Endothelial cell of umbilical vein (primary cell): ENCODE data around the gene GPD1L. TPM values are rescaled to one million over a fixed set of nuclear protein-coding genes. Genes with fewer than 3 reads are reported as not detected.

ENCODE experiments used
- BruUV-seq: library from RNA; stranded (reverse); fragments of 400-500 nt; replicated peaks from 2 replicates; lab custom pipeline; 2021; lab: Mats Ljungman, UMichigan
- CTCF ChIA-PET: fragments of 300-600, 350-600 bp; sonication (Branson Sonifier 250); formaldehyde crosslinking; loops from one replicate; lab custom pipeline; 2021; ENCODE audit warnings: antibody characterized with exemption, inconsistent platforms; lab: Charles Lee
- POLR2A ChIA-PET: fragments of 300-600, 350-600 bp; sonication (Branson Sonifier 250); formaldehyde crosslinking; loops from one replicate; lab custom pipeline; 2021; ENCODE audit warnings: antibody characterized with exemption, inconsistent platforms; lab: Charles Lee
- DNase-seq: peaks from one replicate; pipeline ENCODE4 v3.0.0-alpha.2; 2011; ENCODE audit warnings: low read depth, low spot score
- FAIRE-seq: peaks from 2 replicates; lab custom pipeline; 2011; peaks lifted over from hg19 to GRCh38; lab: Jason Lieb, UNC
- H2AFZ ChIP-seq: 2 replicates; pipeline ENCODE4 v1.6.0; 2012; ENCODE audit warnings: low read depth, low read length, control low read depth, inconsistent platforms
- H3K27ac ChIP-seq: 2 replicates; pipeline ENCODE4 v1.5.1; 2011; ENCODE audit warnings: low read depth, mild to moderate bottlenecking, control low read depth, low read length, moderate library complexity; ENCODE audit not compliant: insufficient read depth
- H3K27me3 ChIP-seq, 2 experiments: 2 replicates each; pipeline versions ENCODE4 v1.6.0 to v1.6.1; 2011; ENCODE audit warnings: low read length in 2 of 2, mixed read lengths in 1 of 2; ENCODE audit not compliant: control insufficient read depth in 2 of 2, insufficient read depth in 2 of 2
- H3K36me3 ChIP-seq, 2 experiments: 2 replicates in 1 of 2; 3 replicates in 1 of 2; pipeline ENCODE4 v1.5.1; 2011; ENCODE audit warnings: low read length in 2 of 2, mild to moderate bottlenecking in 1 of 2, moderate library complexity in 1 of 2; ENCODE audit not compliant: control insufficient read depth in 2 of 2, insufficient read depth in 2 of 2; ENCODE audit errors: extremely low read depth in 1 of 2
- H3K4me1 ChIP-seq: 3 replicates; pipeline ENCODE4 v1.5.1; 2011; ENCODE audit warnings: mild to moderate bottlenecking, low read length; ENCODE audit not compliant: control insufficient read depth, insufficient read depth; ENCODE audit errors: extremely low read depth
- H3K4me2 ChIP-seq: 2 replicates; pipeline ENCODE4 v1.6.1; 2011; ENCODE audit warnings: low read length, control low read depth, mixed read lengths; ENCODE audit not compliant: insufficient read depth
- H3K4me3 ChIP-seq, 3 experiments: fragments of 200-600 bp in 1 of 3; sonication (generic), shearing (Covaris generic) in 1 of 3; replicated peaks in 1 of 3; 2 replicates each; pipeline ENCODE4 v1.5.1; 2011 to 2016; ENCODE audit warnings: control low read depth in 3 of 3, low read length in 3 of 3, mild to moderate bottlenecking in 2 of 3, inconsistent platforms in 1 of 3, low read depth in 1 of 3, moderate library complexity in 1 of 3; ENCODE audit not compliant: insufficient read depth in 1 of 3
- H3K79me2 ChIP-seq: 2 replicates; pipeline ENCODE4 v1.6.0; 2012; ENCODE audit warnings: low read length, inconsistent platforms; ENCODE audit not compliant: control insufficient read depth, insufficient read depth
- H3K9ac ChIP-seq: replicated peaks from 2 replicates; pipeline ENCODE3; 2011; ENCODE audit warnings: low read length, control low read depth; ENCODE audit not compliant: insufficient read depth; ENCODE audit errors: extremely low read depth
- H3K9me1 ChIP-seq: replicated peaks from 3 replicates; pipeline ENCODE4 v1.6.0; 2011; ENCODE audit warnings: mild to moderate bottlenecking, low read length; ENCODE audit not compliant: control insufficient read depth, insufficient read depth; ENCODE audit errors: extremely low read depth
- H3K9me3 ChIP-seq: replicated peaks from 2 replicates; pipeline ENCODE4 v1.5.1; 2012; ENCODE audit warnings: low read length, inconsistent platforms; ENCODE audit not compliant: control insufficient read depth, insufficient read depth
- H4K20me1 ChIP-seq: replicated peaks from 2 replicates; pipeline ENCODE3; 2011; ENCODE audit warnings: mild to moderate bottlenecking, low read length; ENCODE audit not compliant: control insufficient read depth, insufficient read depth; ENCODE audit errors: extremely low read depth
- EZH2 ChIP-seq: IDR thresholded peaks from 2 replicates; pipeline ENCODE4 v1.6.1; 2012; ENCODE audit warnings: borderline replicate concordance, low read depth, mild to moderate bottlenecking, moderate library complexity, low read length, inconsistent platforms; ENCODE audit not compliant: severe bottlenecking
- FOS ChIP-seq: IDR thresholded peaks from 2 replicates; pipeline ENCODE4 v1.6.1; 2011; ENCODE audit warnings: mild to moderate bottlenecking, low read length, moderate library complexity, borderline replicate concordance; ENCODE audit not compliant: insufficient read depth
- GATA2 ChIP-seq: IDR thresholded peaks from 2 replicates; pipeline ENCODE4 v1.7.0; 2011; ENCODE audit warnings: low read depth, mild to moderate bottlenecking, moderate library complexity, mixed read lengths, low read length; ENCODE audit not compliant: insufficient read length, insufficient read depth
- JUN ChIP-seq: IDR thresholded peaks from 2 replicates; pipeline ENCODE4 v1.6.1; 2011; ENCODE audit warnings: borderline replicate concordance, low read depth; ENCODE audit not compliant: insufficient read length, insufficient read depth
- MYC ChIP-seq: IDR thresholded peaks from one replicate; pipeline ENCODE4 v1.6.1; 2011; ENCODE audit warnings: mild to moderate bottlenecking, low read depth, low read length
- POLR2A ChIP-seq: IDR thresholded peaks from 2 replicates; pipeline ENCODE4 v1.6.1; 2012; ENCODE audit warnings: low read depth, mild to moderate bottlenecking, control low read depth, low read length
- POLR2AphosphoS5 ChIP-seq: IDR thresholded peaks from 2 replicates; pipeline ENCODE4 v1.6.1; 2012; ENCODE audit warnings: low read depth, mild to moderate bottlenecking, control low read depth, low read length, moderate library complexity; ENCODE audit not compliant: insufficient read depth
- dilution Hi-C: fragments of 300-500 bp; cut with MboI; formaldehyde crosslinking; loops from one replicate; pipeline ENCODE4 v1.15.0; 2019; ENCODE audit warnings: low sequenced_read_pairs; ENCODE audit not compliant: extremely low pct_ligation_motif_present
- intact Hi-C: fragments of 100-400 bp; cut with micrococcal nuclease; formaldehyde crosslinking; loops from one replicate; pipeline ENCODE4 v1.10.0; 2022
- polyA plus RNA-seq, 4 experiments: library from polyadenylated mRNA; depleted of rRNA in 3 of 4; stranded (reverse) in 3 of 4; unstranded in 1 of 4; fragments of >200 nt; gene quantifications; 2 replicates each; pipeline versions ENCODE4 v1.2.1 to v1.2.3, GENCODE V29; 2011 to 2012; ENCODE audit warnings: missing spikeins in 1 of 4
- total RNA-seq: library from RNA; stranded (reverse); gene quantifications from 2 replicates; pipeline ENCODE4 v1.2.3, GENCODE V29; 2021
- TF ChIP-seq, protein P1 (sequence below): IDR thresholded peaks from 2 replicates; pipeline ENCODE4 v1.6.1; 2011; ENCODE audit not compliant: insufficient read depth, insufficient read length
- TF ChIP-seq, protein P2 (sequence below), 2 donors: IDR thresholded peaks; 1 replicate in 1 of 2; 2 replicates in 1 of 2; pipeline ENCODE4 v1.5.1; 2011; ENCODE audit warnings: low read length in 2 of 2, mild to moderate bottlenecking in 2 of 2, moderate library complexity in 2 of 2, control low read depth in 1 of 2, inconsistent platforms in 1 of 2, low read depth in 1 of 2; ENCODE audit not compliant: insufficient read depth in 1 of 2; ENCODE audit errors: extremely low read depth in 1 of 2

GPD1L gene
- total and polyA plus RNA-seq, 2 donors (not counting 3 experiments of a cell fraction or from before 2014, with no cell fraction given): 5.1 to 12.9 TPM

DNA sequence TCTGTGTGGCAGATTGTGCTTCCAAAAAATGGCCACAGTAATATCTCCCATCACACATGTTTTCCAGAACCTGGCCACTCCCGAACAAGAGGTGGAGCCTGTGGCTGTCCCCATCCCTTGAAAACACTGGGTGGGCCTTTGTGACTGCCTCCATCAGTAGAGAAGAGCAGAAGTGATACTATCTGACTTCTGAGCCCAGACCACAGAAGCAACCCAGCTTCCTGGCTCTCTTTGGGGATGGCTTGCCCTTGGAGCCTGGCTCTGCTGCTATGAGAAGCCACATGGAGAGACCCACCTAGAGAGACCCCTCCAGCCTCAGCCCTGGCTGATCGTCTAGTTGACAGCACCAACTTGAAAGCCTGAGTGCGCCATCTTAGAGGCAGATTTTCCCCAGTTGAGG lies 92.3 kb downstream of the GPD1L start:
- POLR2A ChIA-PET: no interaction called here
- no peak overlapping the region for H3K9ac ChIP-seq

DNA sequence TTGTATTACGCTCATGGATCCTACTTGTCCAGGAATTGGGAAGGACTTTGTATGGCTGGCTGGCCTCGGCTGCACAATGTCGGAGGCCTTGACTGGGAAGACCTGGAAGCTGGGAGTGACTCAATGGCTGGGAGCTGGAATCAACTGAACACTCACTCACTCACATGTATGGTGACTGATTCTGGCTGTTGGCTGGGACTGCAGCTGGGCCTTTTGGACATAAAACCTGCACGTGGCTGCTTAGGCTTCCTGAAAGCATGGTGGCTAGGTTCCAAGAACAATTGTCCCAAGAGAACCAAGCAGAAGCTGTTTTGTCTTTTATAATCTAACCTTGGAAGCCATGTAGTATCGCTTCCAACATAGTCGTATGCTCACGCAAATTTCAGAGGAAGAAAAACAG lies 94.1 kb downstream of the GPD1L start:
- H3K9ac ChIP-seq: no peak overlapping the region
- intact Hi-C loops (no loop called here), dilution Hi-C loops (no loop called here)
- H3K4me2 ChIP-seq: peak overlapping the region; percentile 39
- no peaks in the 10 kb centered on the region for H3K27me3 ChIP-seq
- ChIA-PET POLR2A (no interaction called here), CTCF (interaction anchor here (0.7 to 3.1 kb wide), 8 partner anchors 12 to 267 kb away, joined by 3 to 15 read pairs (median 4); no protein-coding TSS in a partner anchor)
- H3K36me3 ChIP-seq: no peaks in the 10 kb centered on the region
- H3K9me1 ChIP-seq: no peaks in the 10 kb centered on the region
- no peak overlapping the region for H3K4me3 ChIP-seq
- no peaks in the 10 kb centered on the region for H3K79me2 ChIP-seq
- no peak overlapping the region for H3K27ac ChIP-seq
- TF ChIP-seq EZH2 (no peak), GATA2 (no peak), MYC (peak; percentile 31), FOS (peak; percentile 49), JUN (no peak), POLR2AphosphoS5 (peak; percentile 40), POLR2A (no peak)
- TF ChIP-seq, protein P1, sequence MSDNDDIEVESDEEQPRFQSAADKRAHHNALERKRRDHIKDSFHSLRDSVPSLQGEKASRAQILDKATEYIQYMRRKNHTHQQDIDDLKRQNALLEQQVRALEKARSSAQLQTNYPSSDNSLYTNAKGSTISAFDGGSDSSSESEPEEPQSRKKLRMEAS: peak; percentile 68
- TF ChIP-seq, protein P2, sequence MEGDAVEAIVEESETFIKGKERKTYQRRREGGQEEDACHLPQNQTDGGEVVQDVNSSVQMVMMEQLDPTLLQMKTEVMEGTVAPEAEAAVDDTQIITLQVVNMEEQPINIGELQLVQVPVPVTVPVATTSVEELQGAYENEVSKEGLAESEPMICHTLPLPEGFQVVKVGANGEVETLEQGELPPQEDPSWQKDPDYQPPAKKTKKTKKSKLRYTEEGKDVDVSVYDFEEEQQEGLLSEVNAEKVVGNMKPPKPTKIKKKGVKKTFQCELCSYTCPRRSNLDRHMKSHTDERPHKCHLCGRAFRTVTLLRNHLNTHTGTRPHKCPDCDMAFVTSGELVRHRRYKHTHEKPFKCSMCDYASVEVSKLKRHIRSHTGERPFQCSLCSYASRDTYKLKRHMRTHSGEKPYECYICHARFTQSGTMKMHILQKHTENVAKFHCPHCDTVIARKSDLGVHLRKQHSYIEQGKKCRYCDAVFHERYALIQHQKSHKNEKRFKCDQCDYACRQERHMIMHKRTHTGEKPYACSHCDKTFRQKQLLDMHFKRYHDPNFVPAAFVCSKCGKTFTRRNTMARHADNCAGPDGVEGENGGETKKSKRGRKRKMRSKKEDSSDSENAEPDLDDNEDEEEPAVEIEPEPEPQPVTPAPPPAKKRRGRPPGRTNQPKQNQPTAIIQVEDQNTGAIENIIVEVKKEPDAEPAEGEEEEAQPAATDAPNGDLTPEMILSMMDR (IDR thresholded peaks at IDR 0.05; ENCODE audit: extremely low read depth in 1 of 2, insufficient read depth in 1 of 2, low read depth in 1 of 2, low read length in 2 of 2): no peak
- no peaks in the 10 kb centered on the region for H4K20me1 ChIP-seq
- H3K4me1 ChIP-seq: peaks cover 15% of the 10 kb centered on the region
- DNase-seq: peak; percentile 92
- peak; percentile 92 for FAIRE-seq
- BruUV-seq: no TSS peak
- H3K9me3 ChIP-seq: no peaks in the 10 kb centered on the region
- H2AFZ ChIP-seq: peak overlapping the region; percentile 54

More for the DNA sequence above, 92.3 kb downstream of the GPD1L start:
- Histone ChIP-seq H3K4me3 (no peak overlapping the region), H3K27ac (no peak overlapping the region), H3K9me1 (no peaks in the 10 kb centered on the region), H3K27me3 (no peaks in the 10 kb centered on the region), H3K4me2 (no peak overlapping the region), H3K9me3 (no peaks in the 10 kb centered on the region), H3K36me3 (no peaks in the 10 kb centered on the region), H3K79me2 (no peaks in the 10 kb centered on the region), H3K4me1 (peaks cover 15% of the 10 kb centered on the region), H2AFZ (no peak overlapping the region), H4K20me1 (no peaks in the 10 kb centered on the region)
- CTCF ChIA-PET: no interaction called here
- intact Hi-C loops (no loop called here), dilution Hi-C loops (no loop called here)
- FAIRE-seq (no peak), DNase-seq (no peak)
- TF ChIP-seq POLR2AphosphoS5 (no peak), FOS (no peak), JUN (no peak), GATA2 (no peak), POLR2A (no peak), EZH2 (no peak), MYC (no peak)
- TF ChIP-seq, protein P1: no peak
- BruUV-seq: no TSS peak
